ENCODE data around the gene MYBPC1.

The MYBPC1 gene

DNA sequence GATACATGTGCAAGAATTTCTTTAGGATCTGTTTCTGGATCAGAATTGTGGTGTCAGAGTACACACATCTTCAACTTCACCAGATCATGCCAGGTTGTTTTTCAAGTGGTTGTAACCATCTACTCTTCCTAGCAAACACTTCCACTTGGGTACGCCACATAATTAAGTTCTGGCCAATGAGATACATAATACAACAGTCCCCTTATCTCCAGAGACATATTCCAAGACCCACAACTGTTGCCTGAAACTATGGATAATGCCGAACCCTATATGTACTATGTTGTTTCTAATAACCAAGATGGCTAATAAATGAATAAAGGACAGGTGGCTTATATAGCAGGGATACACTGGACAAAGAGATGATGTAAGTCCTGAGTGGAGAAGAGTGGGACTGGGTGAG, 100.2 kb downstream of the MYBPC1 start:
- DNase-seq (ENCODE audit: low read depth in 2 of 2), result no peak

DNA sequence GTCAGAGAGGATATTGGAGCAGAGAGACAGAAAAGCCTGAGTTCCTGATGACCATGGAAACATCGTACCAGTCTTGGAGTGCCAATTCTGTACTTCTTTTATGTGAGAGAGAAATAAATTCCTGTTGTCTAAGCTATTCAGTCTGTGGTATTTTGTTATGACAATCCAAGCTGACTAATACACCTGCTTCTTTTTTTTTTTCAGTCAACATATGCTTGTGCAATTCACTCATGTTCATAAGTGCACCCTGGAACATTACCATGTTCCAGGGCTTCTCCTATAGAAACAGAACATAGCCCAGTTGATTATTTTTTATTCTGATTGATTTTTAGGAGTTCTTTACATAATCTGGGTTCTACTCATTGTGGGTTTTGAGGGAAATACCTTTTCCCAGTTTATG, 100.9 kb downstream of the MYBPC1 start:
- DNase-seq (ENCODE audit: low read depth in 2 of 2), result no peak

DNA sequence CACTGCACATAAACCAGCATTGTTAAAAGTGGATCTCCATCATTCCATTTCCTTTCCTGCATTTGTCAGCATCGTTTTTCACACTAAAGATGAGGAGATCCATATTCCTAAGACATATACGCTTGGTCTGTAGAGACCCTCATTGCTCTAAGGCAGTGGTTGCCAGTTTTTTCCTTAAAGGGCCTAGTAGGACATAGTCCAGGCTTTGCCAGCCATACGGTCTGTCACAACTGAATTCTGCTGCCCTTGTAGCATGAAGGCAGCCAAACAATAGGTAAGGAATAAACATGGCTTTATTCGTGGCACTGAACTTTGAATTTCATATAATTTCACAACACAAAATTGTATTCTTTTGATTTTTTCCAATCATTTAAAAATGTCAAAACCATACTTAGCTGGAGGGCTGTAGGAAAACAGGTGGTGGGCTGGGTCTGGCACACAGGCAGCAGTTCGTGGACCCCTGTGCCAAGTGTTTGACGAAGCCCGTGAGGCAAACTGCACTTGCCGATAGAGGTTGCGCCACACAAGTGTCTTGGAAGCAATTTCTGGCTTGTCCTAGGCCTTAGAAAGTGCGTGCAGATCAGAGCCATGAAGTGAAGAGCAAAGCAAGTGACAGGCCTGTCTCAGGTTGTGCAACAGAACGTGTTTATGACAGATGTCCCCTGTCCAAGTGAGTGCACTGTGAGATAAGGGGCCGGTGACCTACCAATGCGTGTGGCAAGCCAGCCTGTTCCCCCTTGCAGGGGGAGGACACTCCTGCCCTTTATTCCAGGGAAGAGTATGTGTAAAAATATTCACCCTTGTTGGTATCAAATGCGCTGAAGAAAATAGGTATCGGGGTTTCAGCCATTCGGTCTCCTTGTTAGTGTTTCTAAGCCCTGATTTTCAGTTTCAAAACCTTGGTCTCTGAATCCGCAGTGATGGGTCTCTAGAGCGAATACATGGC, 101.8 kb downstream of the MYBPC1 start:
- DNase-seq (ENCODE audit: low read depth in 2 of 2), result no peak

DNA sequence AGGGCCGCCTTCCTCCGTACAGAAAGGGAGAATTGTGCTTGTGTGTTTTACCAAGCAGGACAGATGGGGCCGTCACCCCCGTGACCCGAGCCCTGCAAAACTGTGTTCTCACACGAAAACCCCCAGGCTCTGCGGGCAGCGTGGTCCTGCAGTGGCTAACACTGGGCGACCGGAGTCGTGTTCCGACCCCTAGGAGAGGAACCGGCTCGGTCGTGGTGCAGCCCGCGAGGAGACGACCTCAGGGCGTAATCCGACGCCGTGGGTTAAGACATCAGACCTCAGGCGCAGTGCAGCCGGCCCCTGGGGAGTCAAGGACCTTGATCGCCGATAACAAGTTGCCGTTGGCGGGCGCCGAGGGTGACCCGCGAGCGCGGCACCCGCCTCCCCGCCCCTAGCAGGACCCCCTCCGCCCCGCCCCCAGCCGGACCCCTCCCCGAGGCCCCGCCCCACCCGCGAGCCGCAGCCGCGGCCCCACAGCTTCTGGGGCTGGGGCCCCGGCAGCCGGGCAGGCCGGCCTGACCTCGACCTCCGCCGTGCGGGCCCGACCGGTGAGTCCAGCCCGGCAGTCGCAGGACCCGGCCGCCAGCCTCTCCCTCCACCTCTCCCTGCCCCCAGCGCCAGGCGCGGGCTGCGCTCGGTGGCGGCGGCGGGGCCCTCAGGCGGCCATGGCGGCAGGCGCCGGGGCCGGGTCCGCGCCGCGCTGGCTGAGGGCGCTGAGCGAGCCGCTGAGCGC, 102.6 kb downstream of the MYBPC1 start, which contains the start of gene CHPT1:
CHPT1 (plus strand) TSS at position 444 of the 733 bp plus-strand sequence; CDS start at position 666, 222 bp downstream.
- no peak for DNase-seq (ENCODE audit: low read depth in 2 of 2)

DNA sequence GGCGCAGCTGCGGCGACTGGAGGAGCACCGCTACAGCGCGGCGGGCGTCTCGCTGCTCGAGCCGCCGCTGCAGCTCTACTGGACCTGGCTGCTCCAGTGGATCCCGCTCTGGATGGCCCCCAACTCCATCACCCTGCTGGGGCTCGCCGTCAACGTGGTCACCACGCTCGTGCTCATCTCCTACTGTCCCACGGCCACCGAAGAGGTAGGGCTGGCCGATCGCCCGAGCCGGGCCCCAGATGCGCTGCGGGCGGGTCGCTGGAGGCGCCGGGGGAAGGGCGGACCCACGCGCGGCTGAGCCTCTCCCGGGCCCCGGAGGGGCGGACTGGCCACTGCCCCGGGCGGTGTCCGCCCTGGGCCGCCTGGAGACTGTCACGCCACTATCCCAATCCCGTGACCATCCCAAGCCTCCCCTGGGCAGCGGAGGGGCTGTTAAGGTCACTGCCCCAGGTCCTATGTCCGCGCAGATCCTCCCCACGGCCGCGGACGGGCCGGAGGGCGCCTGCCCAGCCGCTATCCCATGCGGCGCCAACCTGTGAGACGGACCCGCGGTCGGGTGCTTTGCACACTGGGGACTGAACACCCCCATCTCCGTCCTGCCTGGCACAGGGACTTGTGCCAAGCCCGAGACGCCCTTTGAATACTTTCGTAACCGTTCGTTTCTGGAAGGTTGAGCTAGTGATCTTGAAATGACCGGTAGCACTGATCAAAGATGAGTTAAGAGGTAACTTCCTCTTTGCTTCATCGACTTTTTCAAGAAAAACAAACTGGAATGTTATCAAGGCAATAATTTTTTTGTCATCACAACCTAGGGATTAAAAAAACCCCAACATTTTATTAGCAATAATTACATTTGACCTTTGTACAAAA, 103.4 kb downstream of the MYBPC1 start:
- DNase-seq (ENCODE audit: low read depth in 2 of 2), result no peak

DNA sequence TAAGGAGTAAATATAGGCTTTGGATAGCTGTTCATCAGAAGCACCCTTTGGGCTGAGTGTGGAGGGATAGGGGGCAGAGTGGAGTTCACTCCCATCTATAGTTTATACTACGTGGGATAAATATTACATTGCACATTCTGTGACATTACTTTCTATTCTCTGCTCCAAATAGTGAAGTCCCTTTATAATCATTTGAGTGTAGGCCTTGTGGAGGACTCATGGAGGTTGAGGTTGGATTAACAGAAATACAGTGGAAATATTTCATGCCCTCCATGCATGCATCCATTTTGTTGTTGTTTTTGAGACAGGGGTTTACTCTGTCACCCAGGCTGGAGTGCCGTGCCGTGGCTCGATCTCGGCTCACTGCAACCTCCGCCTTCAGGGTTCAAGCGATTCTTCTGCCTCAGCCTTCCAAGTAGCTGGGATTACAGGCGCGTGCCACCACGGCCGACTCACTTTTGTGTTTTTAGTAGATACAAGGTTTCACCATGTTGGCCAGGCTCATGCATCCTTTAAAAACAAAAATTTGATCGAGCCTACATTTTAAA, 104.1 kb downstream of the MYBPC1 start:
- DNase-seq (ENCODE audit: low read depth in 2 of 2), result no peak

DNA sequence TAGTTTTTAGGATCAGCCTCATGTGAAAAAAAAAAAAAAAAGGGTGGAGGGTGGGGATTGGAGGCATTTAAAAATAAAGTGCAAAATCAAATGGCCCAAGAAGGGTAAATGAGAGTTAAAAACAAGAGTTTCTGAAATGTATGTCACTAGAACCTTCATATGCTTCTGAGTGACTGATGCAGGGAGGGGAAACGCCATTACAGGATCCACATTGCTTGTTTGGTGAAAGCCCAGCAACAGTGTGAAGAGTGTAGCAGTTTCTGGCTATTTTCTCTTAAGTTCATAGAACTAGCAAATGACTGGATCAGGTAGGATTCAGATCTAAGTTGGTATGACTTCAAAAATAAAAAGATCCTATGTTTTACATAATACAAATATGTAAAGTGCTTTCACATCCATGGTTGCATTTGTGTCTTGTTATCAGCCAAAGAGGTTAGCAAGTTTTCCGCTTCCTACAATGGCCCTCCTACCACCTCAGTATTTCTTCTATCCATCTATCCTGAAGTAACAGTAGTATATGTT, 105.6 kb downstream of the MYBPC1 start:
- no peak for DNase-seq (ENCODE audit: low read depth in 2 of 2)

DNA sequence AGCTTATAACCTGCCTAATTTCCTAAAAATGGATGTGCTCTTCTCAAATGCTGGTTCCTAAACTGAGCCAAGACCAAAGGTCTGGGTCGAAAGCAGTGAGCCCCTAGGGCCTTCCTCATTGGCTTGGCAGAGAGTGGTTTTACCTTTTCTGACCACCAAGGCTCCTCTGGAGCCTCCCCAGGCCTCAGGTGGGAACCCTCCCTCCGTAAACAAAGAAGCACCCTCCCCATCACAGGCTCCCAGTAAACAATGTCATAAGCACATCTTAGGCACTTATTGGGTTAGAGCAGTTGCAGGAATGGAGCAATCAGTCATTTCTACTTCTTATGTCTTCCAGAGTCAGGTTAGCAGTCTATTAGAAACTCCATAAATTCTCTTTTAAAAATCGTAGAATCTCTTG, 108.7 kb downstream of the MYBPC1 start:
- no peak for DNase-seq (ENCODE audit: low read depth in 2 of 2)

DNA sequence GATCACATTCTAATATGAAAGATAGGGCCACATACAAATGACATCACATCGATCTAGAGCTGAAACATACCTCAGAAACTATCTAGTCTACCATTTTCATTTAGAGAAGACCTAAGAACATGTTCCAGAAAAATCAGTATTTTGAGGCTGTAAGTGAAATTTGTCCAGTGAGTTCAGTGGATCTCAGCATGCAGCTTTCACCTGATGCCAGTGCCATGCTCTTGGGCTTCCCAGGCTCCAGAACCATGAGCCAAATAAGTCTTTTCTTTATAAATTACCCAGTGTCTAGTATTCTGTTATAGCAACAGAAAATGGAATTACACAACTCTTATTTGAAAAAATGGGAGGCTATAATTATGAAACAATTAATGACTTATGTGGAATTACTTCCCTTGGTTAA, 111.6 kb downstream of the MYBPC1 start:
- DNase-seq (ENCODE audit: low read depth in 2 of 2), result no peak

DNA sequence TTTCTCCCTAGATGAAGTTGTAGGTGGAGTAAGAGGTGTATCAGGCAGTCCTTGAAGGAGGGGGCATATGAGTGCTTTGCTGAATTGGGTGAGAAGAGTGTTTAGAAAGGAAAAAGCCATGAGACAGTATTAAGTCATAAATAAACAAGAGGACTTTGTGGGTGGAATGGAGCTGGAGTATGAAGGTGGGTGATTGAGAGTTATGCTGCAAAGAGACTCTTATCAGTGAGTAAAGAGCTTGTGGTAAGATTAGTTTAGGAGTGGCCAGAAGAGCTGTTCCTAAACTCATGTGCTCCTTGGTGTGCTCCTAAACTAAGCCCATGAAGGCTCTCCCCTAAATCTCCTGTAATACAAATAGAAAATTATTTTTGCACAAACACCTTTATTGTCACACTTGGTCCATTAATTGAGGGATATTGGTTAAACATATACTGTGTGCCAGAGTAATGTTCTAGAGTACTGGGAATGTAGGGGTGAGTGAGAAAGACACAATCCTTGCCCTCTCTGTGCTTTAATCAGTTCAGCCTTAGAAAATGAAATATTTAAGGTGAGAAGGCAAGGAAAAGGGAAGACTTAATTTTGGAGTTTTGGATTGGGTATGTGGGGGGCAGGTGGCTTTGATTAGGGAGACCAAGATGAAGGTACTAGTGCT, 112.5 kb downstream of the MYBPC1 start:
- no peak for DNase-seq (ENCODE audit: low read depth in 2 of 2)

DNA sequence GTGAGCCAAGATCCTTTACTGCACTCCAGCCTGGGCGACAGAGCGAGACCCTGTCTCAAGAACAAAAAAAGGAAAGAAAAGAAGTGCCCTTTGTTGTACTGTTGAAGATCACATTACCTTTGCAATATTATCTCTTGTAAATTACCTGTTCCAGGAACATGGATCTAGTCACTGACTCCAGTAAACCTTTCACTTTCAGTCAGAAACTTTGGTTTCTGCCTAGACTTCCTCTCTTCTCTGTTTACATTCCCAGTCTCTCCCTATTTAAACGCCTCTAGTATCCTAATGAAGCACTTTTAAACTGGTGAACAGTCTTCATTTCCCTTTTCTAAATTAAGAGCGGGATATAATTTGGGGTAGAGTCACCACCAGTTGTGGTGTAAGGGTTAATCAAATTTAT, 115.5 kb downstream of the MYBPC1 start:
- no peak for DNase-seq (ENCODE audit: low read depth in 2 of 2)

DNA sequence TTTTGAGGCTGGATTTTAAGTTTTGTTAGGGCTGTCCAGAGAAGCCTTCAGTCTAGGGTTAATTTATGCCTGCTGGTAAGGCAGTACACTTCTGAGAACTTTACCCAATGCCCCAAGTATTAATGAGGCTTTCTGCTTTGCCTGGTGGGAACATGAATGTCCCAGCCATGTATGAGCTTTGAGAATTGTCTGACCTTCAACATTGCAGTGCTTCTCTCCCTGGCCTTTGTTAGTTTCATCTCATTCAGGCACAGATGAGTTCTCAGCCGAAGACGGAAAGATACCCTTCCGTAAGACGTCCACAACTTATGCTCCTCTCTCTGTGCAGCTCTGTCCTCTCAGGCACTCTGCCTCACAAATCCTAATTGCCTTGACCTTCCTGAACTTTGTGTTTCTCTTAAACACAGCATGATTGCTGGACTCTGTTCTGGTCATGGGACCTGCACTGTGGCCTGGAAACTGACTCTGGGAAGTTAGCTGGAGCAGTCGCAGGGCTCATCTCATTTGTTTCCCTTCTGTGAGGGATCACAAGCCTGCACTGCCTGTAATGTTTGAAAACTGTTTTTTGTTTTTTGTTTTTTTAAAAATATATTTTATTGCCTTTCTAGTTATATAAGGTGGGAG, 118.4 kb downstream of the MYBPC1 start:
- DNase-seq (ENCODE audit: low read depth in 2 of 2), result no peak

DNA sequence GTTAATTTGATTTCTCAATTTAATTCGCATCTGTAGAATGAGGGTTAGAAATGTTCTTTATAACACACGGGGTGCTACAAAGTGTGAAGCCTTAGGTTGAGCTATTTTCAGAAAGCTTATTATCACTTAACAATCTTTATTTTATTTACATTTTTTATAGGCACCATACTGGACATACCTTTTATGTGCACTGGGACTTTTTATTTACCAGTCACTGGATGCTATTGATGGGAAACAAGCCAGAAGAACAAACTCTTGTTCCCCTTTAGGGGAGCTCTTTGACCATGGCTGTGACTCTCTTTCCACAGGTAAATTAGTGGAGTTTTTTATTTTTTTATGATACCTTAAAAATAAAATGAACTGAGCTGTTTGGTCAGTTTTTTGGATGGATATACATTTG, 119.2 kb downstream of the MYBPC1 start:
- DNase-seq (ENCODE audit: low read depth in 2 of 2), result no peak

DNA sequence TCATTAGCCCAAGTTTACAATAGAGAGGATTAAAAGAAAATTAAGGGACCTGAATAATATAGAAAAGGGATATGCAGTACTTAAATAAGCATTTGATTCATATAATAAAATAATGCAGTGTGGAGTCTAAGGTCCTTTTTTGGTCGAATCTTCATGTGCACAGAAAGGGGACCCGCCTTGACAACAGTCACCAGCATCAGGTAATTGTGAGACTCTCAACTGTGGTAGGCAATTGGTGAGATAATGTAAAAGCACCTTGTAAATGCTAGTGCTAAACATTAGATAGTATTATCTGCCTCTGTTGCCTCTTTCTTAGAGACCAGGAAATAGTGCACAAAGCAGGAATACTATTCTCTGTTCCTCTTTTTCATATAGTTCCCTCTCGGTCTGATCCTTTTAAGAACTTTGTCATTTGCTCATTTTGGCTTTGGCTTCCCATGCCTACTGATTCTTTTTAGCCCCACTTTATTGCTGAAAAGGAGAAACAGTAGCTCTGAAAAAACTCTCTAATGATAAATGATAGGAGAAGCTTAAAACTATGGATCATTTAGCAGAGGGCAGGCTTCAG, 120.2 kb downstream of the MYBPC1 start:
- DNase-seq (ENCODE audit: low read depth in 2 of 2), result no peak

DNA sequence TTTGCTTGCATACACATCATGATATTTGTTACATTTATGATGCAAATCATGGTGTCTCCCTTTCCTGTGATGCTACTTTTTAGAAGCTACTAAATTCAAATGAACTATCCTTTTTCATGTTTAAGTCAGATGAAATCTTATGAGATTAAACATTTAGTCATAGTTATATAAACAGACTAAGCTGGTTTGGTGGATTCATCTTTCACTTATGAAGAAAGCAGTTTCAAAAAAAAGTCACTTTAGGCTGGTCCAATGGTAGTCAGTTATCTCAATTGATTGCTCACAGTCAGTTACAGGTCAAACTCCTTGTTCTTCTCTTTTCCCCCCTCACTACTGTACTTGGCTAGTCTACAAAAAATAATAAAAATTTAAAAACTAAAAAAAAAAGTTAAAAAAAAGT, 124.8 kb downstream of the MYBPC1 start:
- DNase-seq (ENCODE audit: low read depth in 2 of 2), result no peak

DNA sequence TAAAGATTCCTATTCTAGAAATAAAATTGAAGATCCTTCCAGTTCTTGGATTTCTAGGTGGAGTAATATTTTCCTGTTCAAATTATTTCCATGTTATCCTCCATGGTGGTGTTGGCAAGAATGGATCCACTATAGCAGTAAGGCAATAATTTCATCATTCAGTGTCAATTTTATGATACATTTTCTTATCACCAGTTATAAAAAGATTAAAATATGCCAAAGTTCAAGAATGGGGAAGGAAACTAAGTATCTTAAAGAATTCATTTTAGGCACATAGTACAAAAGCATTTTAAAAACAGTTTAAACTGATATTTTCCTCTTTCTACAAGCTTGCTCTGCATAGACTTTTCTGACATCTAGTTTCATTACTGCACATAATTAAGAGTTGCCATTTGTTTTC, 125.3 kb downstream of the MYBPC1 start:
- DNase-seq (ENCODE audit: low read depth in 2 of 2), result no peak

DNA sequence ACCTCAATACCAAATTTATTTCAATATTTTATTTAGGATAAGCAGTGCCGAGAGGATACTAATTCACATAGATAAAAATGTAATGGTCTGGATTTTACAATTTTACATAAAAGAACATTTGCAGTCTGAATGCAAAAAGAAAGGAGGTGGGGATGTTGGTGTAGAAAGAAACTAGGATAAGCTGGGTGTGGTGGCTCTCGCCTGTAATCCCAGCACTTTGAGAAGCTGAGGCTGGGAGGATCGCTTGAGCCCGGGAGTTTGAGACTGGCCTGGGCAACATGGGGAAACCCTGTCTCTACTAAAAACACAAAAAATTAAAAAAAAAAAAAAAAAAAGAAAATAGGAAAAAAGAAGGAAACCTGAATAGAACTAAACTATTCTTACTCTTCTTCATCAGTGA, 127.6 kb downstream of the MYBPC1 start:
- DNase-seq (ENCODE audit: low read depth in 2 of 2), result no peak

DNA sequence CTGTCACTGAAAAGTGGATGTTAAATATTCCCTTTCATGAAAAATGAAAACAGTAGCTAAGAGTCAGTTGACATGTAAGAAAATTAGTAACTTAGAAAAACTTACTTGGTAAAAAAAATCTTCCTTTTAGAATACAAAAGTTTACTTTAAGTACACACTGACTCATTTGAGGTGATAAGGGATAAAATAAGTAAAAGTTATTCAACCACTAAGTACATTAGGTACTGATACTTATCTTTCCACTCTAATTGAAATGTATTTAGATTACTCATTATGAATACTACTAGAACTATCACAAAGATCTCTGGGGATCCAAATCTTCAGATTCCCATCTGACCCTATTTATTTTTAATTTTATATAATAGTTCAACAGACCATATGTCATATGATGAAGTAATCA, 132.3 kb downstream of the MYBPC1 start:
- no peak for DNase-seq (ENCODE audit: low read depth in 2 of 2)

DNA sequence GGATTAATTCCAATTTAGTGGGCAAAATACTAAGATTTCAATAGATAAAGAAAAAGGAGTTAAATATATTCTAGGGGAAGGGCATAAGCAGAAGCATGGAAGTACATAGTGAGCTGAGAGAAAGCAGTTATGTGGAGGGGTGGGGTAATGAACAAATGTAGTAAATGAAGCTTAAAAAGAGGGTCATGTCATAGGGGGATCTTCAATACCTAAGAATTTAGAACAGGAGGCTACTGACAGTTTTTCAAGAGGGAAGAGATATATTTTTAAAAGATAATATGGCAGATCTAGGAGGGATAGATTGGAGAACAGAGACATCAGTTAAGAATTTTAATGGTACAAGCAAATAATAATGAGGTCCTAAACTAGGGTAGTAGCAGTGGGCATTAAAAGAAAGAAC, 135.1 kb downstream of the MYBPC1 start:
- no peak for DNase-seq (ENCODE audit: low read depth in 2 of 2)

DNA sequence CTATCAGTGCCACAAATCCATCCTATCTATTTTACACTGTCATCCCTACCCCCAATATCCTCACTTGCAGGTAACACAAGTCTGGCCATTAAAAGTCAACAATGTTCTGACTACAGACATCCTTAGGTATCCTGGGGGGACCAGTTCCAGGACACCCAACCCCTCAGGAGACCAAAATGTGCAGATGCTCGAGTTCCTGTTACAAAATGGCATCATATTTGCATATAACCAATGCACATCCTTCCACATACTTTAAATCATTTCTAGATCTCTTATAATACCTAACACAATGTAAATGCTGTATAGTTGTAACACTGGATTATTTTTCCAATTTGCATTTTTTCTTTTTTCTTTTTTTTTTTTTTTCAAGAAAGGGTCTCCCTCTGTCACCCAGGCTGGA, 137.5 kb downstream of the MYBPC1 start:
- no peak for DNase-seq (ENCODE audit: low read depth in 2 of 2)

Data from fibroblast of skin of left biceps (primary cell).